HG02571 (cell line): ENCODE data around the gene MARCHF10.

ENCODE experiments used
- ATAC-seq: cut with Tn5 transposase; IDR thresholded peaks from one replicate; pipeline ENCODE4 v1.9.1; 2021; ENCODE audit warnings: mild to moderate bottlenecking, moderate library complexity; ENCODE audit not compliant: unreplicated experiment

Gene MARCHF10

GRCh38 chr17:62755141-62755851 is 52.8 kb downstream of the MARCHF10 start:
- no peak for ATAC-seq

GRCh38 chr17:62754631-62755030 is 53.5 kb downstream of the MARCHF10 start:
- ATAC-seq = no peak

GRCh38 chr17:62753562-62753961 is 54.6 kb downstream of the MARCHF10 start:
- ATAC-seq = no peak

GRCh38 chr17:62751060-62751691 is 56.9 kb downstream of the MARCHF10 start:
- ATAC-seq = no peak

DNA sequence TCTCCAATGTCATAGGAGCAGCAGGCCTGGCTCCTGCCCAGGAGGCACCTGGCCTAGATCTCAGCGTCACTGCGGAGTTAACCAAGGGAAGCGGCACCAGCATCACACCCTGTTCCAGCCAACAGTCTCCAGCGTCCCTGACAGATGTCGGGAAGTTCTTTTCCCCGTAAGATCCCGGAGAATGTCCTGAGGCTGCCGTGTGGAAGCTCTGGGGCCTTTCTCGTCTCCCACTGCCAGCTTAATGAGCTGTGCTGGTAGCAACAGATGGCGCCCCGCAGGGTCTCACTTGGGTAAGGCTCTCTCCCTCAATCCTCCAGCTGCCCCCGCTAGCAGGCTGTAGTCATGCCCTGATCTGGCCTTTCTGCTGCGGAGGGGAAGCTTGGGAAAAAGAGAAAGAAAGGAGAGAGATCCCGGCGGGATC is 57.5 kb downstream of the MARCHF10 start:
- ATAC-seq = no peak

DNA sequence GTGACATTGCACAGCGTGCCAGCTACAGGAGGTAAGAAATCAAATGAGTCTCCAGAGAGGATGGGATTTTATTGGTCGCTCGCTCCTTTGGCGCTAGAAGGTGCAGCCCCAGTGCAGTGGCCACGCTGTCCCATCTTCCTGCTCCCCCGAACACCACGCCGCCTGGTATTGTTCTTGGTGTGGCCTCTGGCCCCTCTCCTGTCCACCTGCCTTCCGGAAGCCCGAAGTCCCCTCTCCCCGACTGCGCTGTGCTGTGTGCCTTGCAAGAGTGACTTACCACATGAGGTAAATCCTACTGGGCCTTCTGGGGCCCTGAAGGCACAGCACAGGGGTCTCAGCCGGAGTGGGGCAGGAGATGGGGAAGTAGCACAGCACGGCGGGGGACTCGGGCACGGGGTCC is 58.2 kb downstream of the MARCHF10 start:
- ATAC-seq = no peak

- no peak for ATAC-seq
Measured at GRCh38 chr17:62746941-62747340, 61.2 kb downstream of the MARCHF10 start.

GRCh38 chr17:62745806-62746205 is 62.3 kb downstream of the MARCHF10 start:
- no peak for ATAC-seq

GRCh38 chr17:62744259-62744658 is 63.9 kb downstream of the MARCHF10 start:
- ATAC-seq = no peak

GRCh38 chr17:62741290-62741689 is 66.8 kb downstream of the MARCHF10 start:
- no peak for ATAC-seq

GRCh38 chr17:62739645-62740388 is 68.3 kb downstream of the MARCHF10 start:
- no peak for ATAC-seq

DNA sequence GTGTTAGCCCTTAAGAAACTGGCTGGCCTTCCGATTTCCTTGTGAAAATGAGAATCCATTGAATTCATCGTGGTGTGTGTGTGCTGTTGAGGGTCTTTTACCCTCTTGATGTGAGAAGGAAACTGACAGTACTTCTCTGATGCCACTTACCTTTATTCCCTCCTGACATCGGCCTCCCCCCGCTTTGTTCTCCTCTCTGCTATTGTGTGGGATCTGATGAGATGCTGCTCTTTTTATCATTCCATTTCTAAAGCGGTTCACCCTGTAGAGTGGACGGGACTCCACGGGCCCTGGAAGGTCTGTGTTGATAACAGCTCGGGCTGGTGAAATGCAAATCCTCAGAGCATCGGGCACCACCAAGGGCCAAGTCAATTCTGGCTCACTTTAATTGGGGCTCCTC is 69.8 kb downstream of the MARCHF10 start:
- ATAC-seq = no peak

DNA sequence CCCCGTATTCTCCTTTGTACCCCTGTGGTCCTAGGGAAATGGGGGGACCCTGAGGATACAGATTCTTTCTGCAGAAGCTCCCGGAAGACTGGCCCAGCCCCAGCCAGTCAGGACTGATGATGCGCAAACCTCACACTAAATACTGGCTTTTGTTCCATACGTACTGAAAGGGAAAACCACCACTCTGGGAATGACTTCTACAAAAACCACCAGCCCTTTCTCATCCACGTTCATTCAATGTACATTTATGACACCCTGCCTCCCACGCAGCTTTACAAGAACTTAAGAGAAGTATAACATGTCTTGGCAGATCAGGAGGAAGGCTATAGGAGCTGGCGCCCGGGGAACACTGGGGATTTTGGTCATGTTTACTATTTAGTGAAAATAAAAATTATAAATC is 70.6 kb downstream of the MARCHF10 start:
- no peak for ATAC-seq

DNA sequence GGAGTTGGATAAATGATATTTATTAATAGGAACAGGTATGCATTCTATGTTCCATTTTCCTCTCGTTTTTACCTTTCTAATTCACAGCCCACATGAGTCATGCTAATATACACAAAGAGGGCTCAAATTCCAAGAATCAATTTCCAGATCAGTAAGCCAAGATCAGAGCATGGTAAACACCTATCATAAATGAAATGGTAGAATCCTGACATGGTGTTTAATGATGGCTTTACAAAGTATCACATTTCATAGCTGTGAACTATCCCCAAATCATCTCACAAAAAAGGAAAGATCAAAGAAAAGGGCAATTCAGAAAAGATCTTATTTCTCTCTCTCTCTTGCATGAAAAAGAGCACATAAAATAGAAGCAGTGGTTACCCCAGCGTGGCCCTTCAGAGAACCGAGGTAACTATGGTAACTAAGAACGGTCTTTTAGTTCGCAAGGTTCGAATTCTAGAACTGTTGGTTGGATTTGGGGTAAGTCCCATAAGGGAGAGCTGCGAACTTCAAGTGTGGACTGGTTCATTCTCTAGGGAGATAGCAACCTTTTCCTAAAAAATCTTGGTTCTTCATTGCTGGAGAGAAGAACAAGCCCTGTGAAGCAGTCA is 73.0 kb downstream of the MARCHF10 start:
- no peak for ATAC-seq

DNA sequence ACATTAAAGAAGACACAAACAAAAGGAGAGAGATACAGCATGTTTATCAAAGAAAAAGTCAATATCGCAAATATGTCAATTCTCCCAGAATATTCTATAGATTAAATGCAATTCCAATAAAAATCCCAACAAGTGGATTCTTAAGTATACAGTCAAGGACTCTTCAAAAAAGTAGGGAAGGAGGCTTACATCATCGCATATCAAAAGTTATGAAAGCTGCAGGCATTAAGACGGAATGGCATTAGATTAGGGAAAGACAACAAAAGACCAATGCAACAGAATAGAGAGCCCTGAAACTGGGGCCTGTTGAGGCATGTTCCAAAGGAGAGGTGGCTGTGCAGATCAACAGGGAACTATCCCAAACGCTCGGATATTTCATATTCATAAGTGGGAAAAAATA is 76.0 kb downstream of the MARCHF10 start:
- no peak for ATAC-seq

GRCh38 chr17:62727916-62728672 is 80.0 kb downstream of the MARCHF10 start:
- ATAC-seq = no peak

DNA sequence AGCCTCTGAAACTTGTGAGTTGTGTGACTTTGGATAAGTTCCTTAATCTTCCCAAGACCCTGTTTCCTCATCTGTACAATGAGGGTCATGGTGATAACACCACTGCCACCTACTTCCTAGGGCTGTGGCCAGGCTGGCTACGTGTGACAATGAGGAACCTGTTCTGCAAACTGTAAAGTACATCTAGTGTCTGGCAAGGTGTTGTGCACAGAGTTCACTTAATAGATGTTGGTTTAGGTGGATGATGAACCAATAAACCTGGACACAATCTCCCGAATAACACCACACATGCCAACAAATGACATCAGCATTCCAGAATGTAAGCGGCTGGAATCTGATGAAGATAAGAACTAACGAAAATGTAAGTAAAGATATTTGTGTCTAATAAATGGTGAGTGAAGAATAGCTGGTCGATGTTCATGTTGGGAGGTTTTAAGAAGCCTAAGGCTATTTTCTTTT is 82.3 kb downstream of the MARCHF10 start:
- ATAC-seq = no peak

DNA sequence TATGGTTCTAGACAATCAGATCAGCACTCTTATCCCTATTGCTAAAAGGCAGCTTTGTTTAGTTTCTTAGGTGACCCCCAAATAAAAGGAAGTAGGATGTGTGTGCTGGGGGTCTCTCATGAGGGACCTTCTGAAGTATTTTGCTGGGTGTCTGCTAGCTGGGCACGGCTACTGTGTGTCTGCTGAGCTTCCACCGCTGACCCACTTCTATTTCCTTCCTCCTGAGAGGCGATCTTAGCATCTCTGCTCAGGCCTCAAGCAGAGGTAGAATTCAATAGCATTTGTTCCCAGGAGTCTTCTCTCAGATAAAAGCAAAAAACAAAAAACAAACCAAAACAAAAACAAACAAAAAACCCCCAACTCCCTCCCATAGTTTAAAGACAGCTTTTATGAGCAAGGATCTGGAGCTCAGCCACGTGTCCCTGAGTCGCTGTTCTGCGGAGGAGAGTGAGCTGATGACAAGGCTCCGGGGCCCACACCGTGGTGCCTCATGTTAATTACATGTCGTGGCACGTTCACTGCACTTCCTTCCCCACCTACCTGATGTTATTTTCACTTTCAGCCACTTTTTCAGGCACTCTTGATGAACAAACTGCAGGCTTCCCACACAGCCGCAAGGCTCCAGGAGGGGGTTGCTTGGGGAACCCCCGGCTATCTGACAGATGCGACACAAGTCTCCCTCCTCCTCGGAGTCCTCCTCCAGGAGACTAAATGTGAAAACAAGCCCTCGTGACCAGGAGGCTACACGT is 83.5 kb downstream of the MARCHF10 start:
- ATAC-seq = peak; percentile 93

GRCh38 chr17:62723842-62724241 is 84.3 kb downstream of the MARCHF10 start:
- ATAC-seq = no peak

GRCh38 chr17:62722625-62723024 is 85.5 kb downstream of the MARCHF10 start:
- no peak for ATAC-seq
